Epithelial cell of alveolus of lung (primary cell): ENCODE results near the gene WSB1. TPM values are rescaled to one million over a fixed set of nuclear protein-coding genes. Genes with fewer than 3 reads are reported as not detected.

Experiments
- total RNA-seq: library from RNA; depleted of rRNA; stranded (reverse); fragments of >200 nt; gene quantifications from 2 replicates; pipeline ENCODE4 v1.2.1, GENCODE V29; 2015

WSB1 gene
- total RNA-seq = 30.6 and 122 TPM in 2 replicates

GRCh38 chr17:27293898-27294688, at the start of gene WSB1:
TSS of gene WSB1 (plus strand) at chr17:27294114. CDS start at chr17:27294396, 282 bp downstream.

Other genes with a start within 250 kb of the WSB1 start
- gene KSR1, start 162.3 kb downstream of the WSB1 start, total RNA-seq = 29.5 and 64.0 TPM in 2 replicates